C4-2B (cell line): ENCODE results near the gene IGFBP3.

Experiments
- ZFX ChIP-seq: fragments of 450-650 bp; IDR thresholded peaks from 2 replicates; pipeline ENCODE4 v1.6.1; 2017
- TF ChIP-seq, protein P1 (sequence below): fragments of 450-650 bp; conservative IDR thresholded peaks from 2 replicates; pipeline ENCODE4 v1.5.1; 2017; ENCODE audit warnings: mild to moderate bottlenecking

DNA sequence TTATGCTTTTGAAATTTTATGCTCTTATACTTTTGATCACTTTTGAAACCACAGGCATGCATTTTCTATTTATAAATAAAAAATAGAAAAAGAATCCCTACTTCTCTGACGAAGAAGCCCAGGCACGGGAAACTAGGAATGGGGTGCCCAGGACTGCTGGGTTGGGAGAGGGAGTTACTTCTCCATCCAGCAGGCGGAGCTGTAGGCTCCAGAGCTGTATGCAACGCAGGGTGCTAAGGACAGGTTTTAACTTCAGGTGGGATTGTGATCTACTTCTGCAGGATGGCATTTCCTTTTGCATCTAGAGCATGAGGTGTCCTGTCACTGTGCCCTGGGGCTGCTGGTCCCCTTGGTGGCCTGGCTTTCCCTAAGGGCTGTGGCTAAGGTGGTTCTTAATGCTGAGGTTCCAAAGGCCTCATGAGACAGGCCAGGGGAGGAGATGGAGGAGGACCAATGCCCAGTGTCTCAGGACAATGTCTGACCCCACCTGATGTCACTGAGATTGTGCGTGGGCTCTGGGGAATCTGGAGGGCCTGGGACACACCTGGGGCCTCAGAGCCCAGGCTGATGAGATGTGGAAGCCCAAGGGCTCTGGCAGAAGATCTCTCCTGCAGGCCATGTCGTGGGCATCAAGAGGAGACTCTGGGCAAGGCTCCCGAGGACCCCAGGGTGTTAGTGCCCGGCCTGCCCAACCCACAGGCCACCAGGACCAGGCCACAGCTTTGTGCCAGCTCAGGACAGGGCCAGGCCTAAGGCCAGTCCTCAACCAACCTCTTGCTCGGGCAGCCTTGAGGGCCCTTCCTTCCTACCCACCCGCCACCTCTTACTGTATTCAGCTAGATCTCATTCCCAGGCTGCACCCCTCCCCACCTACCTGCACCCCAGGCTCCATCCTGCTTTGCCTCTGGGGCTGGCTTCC, 48.7 kb downstream of the IGFBP3 start:
- TF ChIP-seq, protein P1, sequence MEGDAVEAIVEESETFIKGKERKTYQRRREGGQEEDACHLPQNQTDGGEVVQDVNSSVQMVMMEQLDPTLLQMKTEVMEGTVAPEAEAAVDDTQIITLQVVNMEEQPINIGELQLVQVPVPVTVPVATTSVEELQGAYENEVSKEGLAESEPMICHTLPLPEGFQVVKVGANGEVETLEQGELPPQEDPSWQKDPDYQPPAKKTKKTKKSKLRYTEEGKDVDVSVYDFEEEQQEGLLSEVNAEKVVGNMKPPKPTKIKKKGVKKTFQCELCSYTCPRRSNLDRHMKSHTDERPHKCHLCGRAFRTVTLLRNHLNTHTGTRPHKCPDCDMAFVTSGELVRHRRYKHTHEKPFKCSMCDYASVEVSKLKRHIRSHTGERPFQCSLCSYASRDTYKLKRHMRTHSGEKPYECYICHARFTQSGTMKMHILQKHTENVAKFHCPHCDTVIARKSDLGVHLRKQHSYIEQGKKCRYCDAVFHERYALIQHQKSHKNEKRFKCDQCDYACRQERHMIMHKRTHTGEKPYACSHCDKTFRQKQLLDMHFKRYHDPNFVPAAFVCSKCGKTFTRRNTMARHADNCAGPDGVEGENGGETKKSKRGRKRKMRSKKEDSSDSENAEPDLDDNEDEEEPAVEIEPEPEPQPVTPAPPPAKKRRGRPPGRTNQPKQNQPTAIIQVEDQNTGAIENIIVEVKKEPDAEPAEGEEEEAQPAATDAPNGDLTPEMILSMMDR, result peak; percentile 88
- no peak for TF ChIP-seq ZFX
